ENCODE results near the gene CGB7. TPM values are rescaled to one million over a fixed set of nuclear protein-coding genes. Genes with fewer than 3 reads are reported as not detected.
"Not testable (repeated sequence)": the region's sequence is repeated elsewhere in the genome, so short reads cannot be mapped to it uniquely, and the experiment has no call there.

CGB7 gene
- total and polyA plus RNA-seq, 2 donors (not counting 1 experiment from before 2014, with no cell fraction given), result not detected

- H3K4me3 ChIP-seq (ENCODE audit: control extremely low read depth in 1 of 5, extremely low read depth in 1 of 5, insufficient read depth in 1 of 5, low read depth in 2 of 5, low read length in 4 of 5); H3K36me3 ChIP-seq (replicated peaks in 1 of 2; ENCODE audit: control extremely low read depth in 1 of 2, control insufficient read depth in 1 of 2, extremely low read depth in 1 of 2, insufficient read depth in 2 of 2, low read length in 1 of 2); H3K9me3 Mint-ChIP-seq (ENCODE audit: insufficient read depth); H3K9me3 ChIP-seq (ENCODE audit: control extremely low read depth in 1 of 3, control insufficient read depth in 2 of 3, insufficient read depth in 1 of 3, low read length in 2 of 3); H3K4me1 Mint-ChIP-seq; intact Hi-C loops (cut with micrococcal nuclease); H3K4me1 ChIP-seq (ENCODE audit: control insufficient read depth in 2 of 2, insufficient read depth in 2 of 2, low read length in 2 of 2); POLR2A ChIA-PET; H3K9ac ChIP-seq (ENCODE audit: low read length); CTCF ChIA-PET; H3K4me2 ChIP-seq (replicated peaks; ENCODE audit: low read depth, low read length, poor library complexity, severe bottlenecking); H3K27ac ChIP-seq (ENCODE audit: low read length in 2 of 2); ATAC-seq (ENCODE audit: low read depth); H3K4me3 Mint-ChIP-seq; H3K79me2 ChIP-seq (ENCODE audit: control insufficient read depth, insufficient read depth, low read length); H3K27me3 ChIP-seq (replicated peaks in 1 of 4; ENCODE audit: control extremely low read depth in 1 of 4, control insufficient read depth in 3 of 4, insufficient read depth in 4 of 4, low read length in 3 of 4); H3K27ac Mint-ChIP-seq; H3K27me3 Mint-ChIP-seq; H2AFZ ChIP-seq (ENCODE audit: insufficient read depth, low read depth, low read length, poor library complexity, severe bottlenecking); H4K20me1 ChIP-seq (ENCODE audit: control insufficient read depth, insufficient read depth, low read length, poor library complexity, severe bottlenecking): not testable (repeated sequence)
- DNase-seq, result peak; percentile 43
- WGBS (ENCODE audit: insufficient coverage), result 57% methylated on average over 9 of the region's 28 CpGs
- TF ChIP-seq, protein P1, sequence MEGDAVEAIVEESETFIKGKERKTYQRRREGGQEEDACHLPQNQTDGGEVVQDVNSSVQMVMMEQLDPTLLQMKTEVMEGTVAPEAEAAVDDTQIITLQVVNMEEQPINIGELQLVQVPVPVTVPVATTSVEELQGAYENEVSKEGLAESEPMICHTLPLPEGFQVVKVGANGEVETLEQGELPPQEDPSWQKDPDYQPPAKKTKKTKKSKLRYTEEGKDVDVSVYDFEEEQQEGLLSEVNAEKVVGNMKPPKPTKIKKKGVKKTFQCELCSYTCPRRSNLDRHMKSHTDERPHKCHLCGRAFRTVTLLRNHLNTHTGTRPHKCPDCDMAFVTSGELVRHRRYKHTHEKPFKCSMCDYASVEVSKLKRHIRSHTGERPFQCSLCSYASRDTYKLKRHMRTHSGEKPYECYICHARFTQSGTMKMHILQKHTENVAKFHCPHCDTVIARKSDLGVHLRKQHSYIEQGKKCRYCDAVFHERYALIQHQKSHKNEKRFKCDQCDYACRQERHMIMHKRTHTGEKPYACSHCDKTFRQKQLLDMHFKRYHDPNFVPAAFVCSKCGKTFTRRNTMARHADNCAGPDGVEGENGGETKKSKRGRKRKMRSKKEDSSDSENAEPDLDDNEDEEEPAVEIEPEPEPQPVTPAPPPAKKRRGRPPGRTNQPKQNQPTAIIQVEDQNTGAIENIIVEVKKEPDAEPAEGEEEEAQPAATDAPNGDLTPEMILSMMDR (IDR thresholded peaks at IDR 0.05), result peak; percentile 27
Observed at GRCh38 chr19:49031642-49032301, 25.8 kb downstream of the CGB7 start, which contains the start of gene CGB2. CGB2 (plus strand) TSS chr19:49031890; CDS start chr19:49032096, 206 bp downstream.

GRCh38 chr19:49030323-49030722 is 27.2 kb downstream of the CGB7 start:
- POLR2A ChIA-PET; H3K4me3 ChIP-seq (ENCODE audit: control extremely low read depth in 1 of 5, extremely low read depth in 1 of 5, insufficient read depth in 1 of 5, low read depth in 2 of 5, low read length in 4 of 5); H3K9ac ChIP-seq (ENCODE audit: low read length); CTCF ChIA-PET; H3K9me3 Mint-ChIP-seq (ENCODE audit: insufficient read depth); H3K27ac ChIP-seq (ENCODE audit: low read length in 2 of 2); H2AFZ ChIP-seq (ENCODE audit: insufficient read depth, low read depth, low read length, poor library complexity, severe bottlenecking); H3K27me3 ChIP-seq (replicated peaks in 1 of 4; ENCODE audit: control extremely low read depth in 1 of 4, control insufficient read depth in 3 of 4, insufficient read depth in 4 of 4, low read length in 3 of 4); intact Hi-C loops (cut with micrococcal nuclease); H3K27me3 Mint-ChIP-seq; H3K4me3 Mint-ChIP-seq; H3K36me3 ChIP-seq (replicated peaks in 1 of 2; ENCODE audit: control extremely low read depth in 1 of 2, control insufficient read depth in 1 of 2, extremely low read depth in 1 of 2, insufficient read depth in 2 of 2, low read length in 1 of 2); H3K9me3 ChIP-seq (ENCODE audit: control extremely low read depth in 1 of 3, control insufficient read depth in 2 of 3, insufficient read depth in 1 of 3, low read length in 2 of 3); DNase-seq; H3K4me1 Mint-ChIP-seq; H3K4me1 ChIP-seq (ENCODE audit: control insufficient read depth in 2 of 2, insufficient read depth in 2 of 2, low read length in 2 of 2); H3K27ac Mint-ChIP-seq; H3K79me2 ChIP-seq (ENCODE audit: control insufficient read depth, insufficient read depth, low read length); H3K4me2 ChIP-seq (replicated peaks; ENCODE audit: low read depth, low read length, poor library complexity, severe bottlenecking); H4K20me1 ChIP-seq (ENCODE audit: control insufficient read depth, insufficient read depth, low read length, poor library complexity, severe bottlenecking); ATAC-seq (ENCODE audit: low read depth): not testable (repeated sequence)
- WGBS (ENCODE audit: insufficient coverage), result no CpG with 5 or more reads among the region's 8 CpGs

GRCh38 chr19:49029749-49030148 is 27.8 kb downstream of the CGB7 start:
- H3K27me3 Mint-ChIP-seq; CTCF ChIA-PET; H3K36me3 ChIP-seq (replicated peaks in 1 of 2; ENCODE audit: control extremely low read depth in 1 of 2, control insufficient read depth in 1 of 2, extremely low read depth in 1 of 2, insufficient read depth in 2 of 2, low read length in 1 of 2); H3K9ac ChIP-seq (ENCODE audit: low read length); H3K4me1 ChIP-seq (ENCODE audit: control insufficient read depth in 2 of 2, insufficient read depth in 2 of 2, low read length in 2 of 2); H3K27me3 ChIP-seq (replicated peaks in 1 of 4; ENCODE audit: control extremely low read depth in 1 of 4, control insufficient read depth in 3 of 4, insufficient read depth in 4 of 4, low read length in 3 of 4); POLR2A ChIA-PET; H4K20me1 ChIP-seq (ENCODE audit: control insufficient read depth, insufficient read depth, low read length, poor library complexity, severe bottlenecking); H3K9me3 ChIP-seq (ENCODE audit: control extremely low read depth in 1 of 3, control insufficient read depth in 2 of 3, insufficient read depth in 1 of 3, low read length in 2 of 3); H3K27ac Mint-ChIP-seq; H3K4me3 ChIP-seq (ENCODE audit: control extremely low read depth in 1 of 5, extremely low read depth in 1 of 5, insufficient read depth in 1 of 5, low read depth in 2 of 5, low read length in 4 of 5); intact Hi-C loops (cut with micrococcal nuclease); H3K4me1 Mint-ChIP-seq; H3K79me2 ChIP-seq (ENCODE audit: control insufficient read depth, insufficient read depth, low read length); H2AFZ ChIP-seq (ENCODE audit: insufficient read depth, low read depth, low read length, poor library complexity, severe bottlenecking); H3K4me2 ChIP-seq (replicated peaks; ENCODE audit: low read depth, low read length, poor library complexity, severe bottlenecking); H3K27ac ChIP-seq (ENCODE audit: low read length in 2 of 2); H3K9me3 Mint-ChIP-seq (ENCODE audit: insufficient read depth); ATAC-seq (ENCODE audit: low read depth); DNase-seq; H3K4me3 Mint-ChIP-seq: not testable (repeated sequence)
- 91% methylated on average over 11 of the region's 14 CpGs for WGBS (ENCODE audit: insufficient coverage)
